HEK293 (cell line): ENCODE results near the gene NPAS2.

Experiments
- CTCF ChIA-PET: fragments of 350-600 bp; formaldehyde crosslinking; extraction: SDS; loops from one replicate; lab custom pipeline; 2021; ENCODE audit warnings: antibody characterized with exemption; lab: Yijun Ruan, JAX
- POLR2A ChIA-PET: fragments of 300-600 bp; formaldehyde crosslinking; extraction: SDS; loops from one replicate; lab custom pipeline; 2020; ENCODE audit warnings: antibody characterized with exemption, inconsistent platforms; lab: Yijun Ruan, JAX
- H3K27ac ChIP-seq: fragments of 200-500 bp; sonication (Bioruptor generic); 2 replicates; pipeline ENCODE4 v1.5.1; 2014; ENCODE audit warnings: low read depth, low read length, control low read depth, inconsistent platforms; ENCODE audit errors: extremely low read depth
- H3K36me3 ChIP-seq, 2 experiments: fragments of 200-500 bp in 1 of 2; sonication (Bioruptor generic) in 1 of 2; 1 replicate in 1 of 2; 2 replicates in 1 of 2; pipeline ENCODE4 v1.5.1; 2014 to 2017; ENCODE audit warnings: inconsistent platforms in 2 of 2, low read length in 2 of 2; ENCODE audit not compliant: control insufficient read depth in 2 of 2, insufficient read depth in 1 of 2
- H3K4me1 ChIP-seq: fragments of 200-500 bp; sonication (Bioruptor generic); 2 replicates; pipeline ENCODE4 v1.5.1; 2014; ENCODE audit warnings: mild to moderate bottlenecking, low read length, inconsistent platforms; ENCODE audit not compliant: control insufficient read depth, insufficient read depth
- H3K4me3 ChIP-seq: 2 replicates; pipeline ENCODE4 v1.5.1; 2011; ENCODE audit warnings: low read depth, mild to moderate bottlenecking, control low read depth, low read length, moderate library complexity
- H3K9me3 ChIP-seq: fragments of 200-500 bp; sonication (Bioruptor generic); 2 replicates; pipeline ENCODE4 v1.5.1; 2014; ENCODE audit warnings: low read depth, low read length, inconsistent platforms; ENCODE audit not compliant: control insufficient read depth, insufficient read depth
- BCL11A ChIP-seq: fragments of 450-650 bp; formaldehyde crosslinking; IDR thresholded peaks from 2 replicates; pipeline ENCODE4 v1.5.1; 2016; ENCODE audit warnings: low read depth, missing biosample characterization, missing genetic modification characterization
- CTCF ChIP-seq: fragments of 450-650 bp; formaldehyde crosslinking; IDR thresholded peaks from 2 replicates; pipeline ENCODE4 v1.5.1; 2016; ENCODE audit warnings: missing biosample characterization, missing genetic modification characterization
- GLI2 ChIP-seq: fragments of 450-650 bp; formaldehyde crosslinking; IDR thresholded peaks from 2 replicates; pipeline ENCODE4; 2017; ENCODE audit warnings: missing biosample characterization, missing genetic modification characterization, low read depth, borderline replicate concordance
- GLI4 ChIP-seq: fragments of 450-650 bp; formaldehyde crosslinking; IDR thresholded peaks from 2 replicates; pipeline ENCODE4 v1.5.1; 2016; ENCODE audit warnings: missing biosample characterization, missing genetic modification characterization
- GLIS2 ChIP-seq: fragments of 450-650 bp; formaldehyde crosslinking; IDR thresholded peaks from 2 replicates; pipeline ENCODE4 v1.5.1; 2016; ENCODE audit warnings: missing biosample characterization, missing genetic modification characterization
- INSM2 ChIP-seq: fragments of 450-650 bp; formaldehyde crosslinking; IDR thresholded peaks from 2 replicates; pipeline ENCODE4 v1.5.1; 2016; ENCODE audit warnings: missing biosample characterization, missing genetic modification characterization
- KLF8 ChIP-seq: fragments of 450-650 bp; formaldehyde crosslinking; IDR thresholded peaks from 2 replicates; pipeline ENCODE4 v1.5.1; 2016; ENCODE audit warnings: missing biosample characterization, missing genetic modification characterization
- REPIN1 ChIP-seq: fragments of 450-650 bp; formaldehyde crosslinking; IDR thresholded peaks from 2 replicates; pipeline ENCODE4 v1.5.1; 2017; ENCODE audit warnings: missing biosample characterization, missing genetic modification characterization, low read depth
- SP3 ChIP-seq: fragments of 450-650 bp; formaldehyde crosslinking; IDR thresholded peaks from 2 replicates; pipeline ENCODE4 v1.5.1; 2016; ENCODE audit warnings: missing biosample characterization, missing genetic modification characterization
- WT1 ChIP-seq: fragments of 450-650 bp; formaldehyde crosslinking; IDR thresholded peaks from 2 replicates; pipeline ENCODE4 v1.5.1; 2016; ENCODE audit warnings: missing biosample characterization, missing genetic modification characterization
- ZNF114 ChIP-seq: fragments of 450-650 bp; formaldehyde crosslinking; IDR thresholded peaks from 2 replicates; pipeline ENCODE4 v1.5.0; 2017; ENCODE audit warnings: missing biosample characterization, missing genetic modification characterization
- ZNF248 ChIP-seq: fragments of 450-650 bp; formaldehyde crosslinking; IDR thresholded peaks from 2 replicates; pipeline ENCODE4 v1.5.1; 2017; ENCODE audit warnings: missing biosample characterization, missing genetic modification characterization
- ZNF26 ChIP-seq: fragments of 450-650 bp; formaldehyde crosslinking; IDR thresholded peaks from 2 replicates; pipeline ENCODE4 v1.5.1; 2016; ENCODE audit warnings: missing biosample characterization, missing genetic modification characterization
- ZNF266 ChIP-seq: fragments of 450-650 bp; formaldehyde crosslinking; IDR thresholded peaks from 2 replicates; pipeline ENCODE4 v1.5.1; 2016; ENCODE audit warnings: missing biosample characterization, missing genetic modification characterization, low read depth
- ZNF302 ChIP-seq: fragments of 450-650 bp; formaldehyde crosslinking; IDR thresholded peaks from 2 replicates; pipeline ENCODE4 v1.5.1; 2016; ENCODE audit warnings: missing biosample characterization, missing genetic modification characterization, low read depth
- ZNF362 ChIP-seq: fragments of 450-650 bp; formaldehyde crosslinking; IDR thresholded peaks from 2 replicates; pipeline ENCODE4 v1.5.1; 2016; ENCODE audit warnings: missing biosample characterization, missing genetic modification characterization
- ZNF398 ChIP-seq: fragments of 450-650 bp; formaldehyde crosslinking; IDR thresholded peaks from 2 replicates; pipeline ENCODE4 v1.5.1; 2017; ENCODE audit warnings: missing biosample characterization, missing genetic modification characterization
- ZNF433 ChIP-seq: fragments of 450-650 bp; formaldehyde crosslinking; IDR thresholded peaks from 2 replicates; pipeline ENCODE4 v1.5.1; 2016; ENCODE audit warnings: missing biosample characterization, missing genetic modification characterization, low read depth
- ZNF510 ChIP-seq: fragments of 450-650 bp; formaldehyde crosslinking; IDR thresholded peaks from 2 replicates; pipeline ENCODE4 v1.5.1; 2018; ENCODE audit warnings: mild to moderate bottlenecking, missing genetic modification characterization, missing biosample characterization; ENCODE audit not compliant: insufficient replicate concordance
- ZNF549 ChIP-seq: fragments of 450-650 bp; IDR thresholded peaks from 2 replicates; pipeline ENCODE4 v1.5.1; 2018; ENCODE audit warnings: missing biosample characterization, missing genetic modification characterization, mild to moderate bottlenecking, inconsistent platforms, moderate library complexity
- ZNF571 ChIP-seq: fragments of 450-650 bp; formaldehyde crosslinking; IDR thresholded peaks from 2 replicates; pipeline ENCODE4 v1.5.0; 2017; ENCODE audit warnings: missing biosample characterization, missing genetic modification characterization
- ZNF621 ChIP-seq: fragments of 450-650 bp; formaldehyde crosslinking; IDR thresholded peaks from 2 replicates; pipeline ENCODE4 v1.5.1; 2017; ENCODE audit warnings: missing biosample characterization, missing genetic modification characterization
- ZNF660 ChIP-seq: fragments of 450-650 bp; IDR thresholded peaks from 2 replicates; pipeline ENCODE4 v1.5.1; 2018; ENCODE audit warnings: missing biosample characterization, mild to moderate bottlenecking, missing genetic modification characterization
- ZNF692 ChIP-seq: fragments of 450-650 bp; formaldehyde crosslinking; IDR thresholded peaks from 2 replicates; pipeline ENCODE4 v1.5.1; 2016; ENCODE audit warnings: missing biosample characterization, missing genetic modification characterization
- ZNF747 ChIP-seq: fragments of 450-650 bp; formaldehyde crosslinking; IDR thresholded peaks from 2 replicates; pipeline ENCODE4 v1.5.1; 2016; ENCODE audit warnings: missing biosample characterization, missing genetic modification characterization

The NPAS2 gene

GRCh38 chr2:101040761-101041160 lies 220.8 kb downstream of the NPAS2 start:
- H3K27ac ChIP-seq, result no peak overlapping the region
- no peak overlapping the region for H3K4me3 ChIP-seq
- H3K9me3 ChIP-seq, result no peaks in the 10 kb centered on the region
- H3K36me3 ChIP-seq, result peaks cover 0 to 25% of the 10 kb centered on the region in 2 experiments; a peak in 2 of 3 replicates
- CTCF ChIA-PET, result no interaction called here
- POLR2A ChIA-PET, result interaction anchor here (0.6 kb wide), 1 partner anchor 9 kb away, joined by 3 read pairs; no protein-coding TSS in a partner anchor
- TF ChIP-seq ZNF571 (tag by site-specific recombination), result no peak
- TF ChIP-seq SP3 (tag by site-specific recombination), result no peak
- no peak for TF ChIP-seq CTCF (tag by site-specific recombination)
- no peak for TF ChIP-seq GLI4 (tag by site-specific recombination)
- no peak for TF ChIP-seq KLF8 (tag by site-specific recombination)
- TF ChIP-seq ZNF660 (tag by site-specific recombination), result no peak
- TF ChIP-seq ZNF248 (tag by site-specific recombination), result no peak
- no peak for TF ChIP-seq ZNF266 (tag by site-specific recombination)
- no peak for TF ChIP-seq INSM2 (tag by site-specific recombination)
- TF ChIP-seq ZNF362, result no peak
- no peak for TF ChIP-seq ZNF621 (tag by site-specific recombination)
- TF ChIP-seq GLIS2, result no peak
- TF ChIP-seq WT1 (tag by site-specific recombination), result no peak
- TF ChIP-seq ZNF398, result no peak
- H3K4me1 ChIP-seq, result no peaks in the 10 kb centered on the region

GRCh38 chr2:101041413-101041812 lies 221.5 kb downstream of the NPAS2 start:
- CTCF ChIA-PET, result interaction anchor here (0.9 kb wide), 1 partner anchor 64 kb away, joined by 3 read pairs; no protein-coding TSS in a partner anchor
- Histone ChIP-seq H3K9me3 (no peaks in the 10 kb centered on the region), H3K36me3 (peaks cover 0 to 24% of the 10 kb centered on the region in 2 experiments; a peak in 2 of 3 replicates), H3K4me3 (no peak overlapping the region), H3K4me1 (no peaks in the 10 kb centered on the region), H3K27ac (no peak overlapping the region)
- POLR2A ChIA-PET, result no interaction called here
- TF ChIP-seq ZNF26, result no peak
- TF ChIP-seq REPIN1 (tag by site-specific recombination), result no peak
- no peak for TF ChIP-seq ZNF510 (tag by site-specific recombination)
- TF ChIP-seq ZNF114 (tag by site-specific recombination), result no peak
- no peak for TF ChIP-seq GLI2
- TF ChIP-seq ZNF747, result no peak
- TF ChIP-seq ZNF302 (tag by site-specific recombination), result no peak
- no peak for TF ChIP-seq BCL11A (tag by site-specific recombination)
- no peak for TF ChIP-seq ZNF692 (tag by site-specific recombination)
- TF ChIP-seq ZNF433, result no peak
- no peak for TF ChIP-seq ZNF549
